GM10248 (cell line): ENCODE data around the gene HIVEP1.

Experiments
- CTCF ChIA-PET: fragments of 300-600 bp; sonication (Branson Sonifier 250); formaldehyde crosslinking; extraction: SDS; loops from one replicate; lab custom pipeline; 2021; ENCODE audit warnings: antibody characterized with exemption; lab: Yijun Ruan, JAX
- POLR2A ChIA-PET: fragments of 350-650 bp; sonication (Branson Sonifier 250); formaldehyde crosslinking; extraction: SDS; loops from one replicate; lab custom pipeline; 2020; ENCODE audit warnings: antibody characterized with exemption; lab: Yijun Ruan, JAX
- DNase-seq: peaks from one replicate; pipeline ENCODE4 v3.0.0; 2012; ENCODE audit errors: extremely low spot score
- TF ChIP-seq, protein P1 (sequence below): IDR thresholded peaks from 2 replicates; pipeline ENCODE4 v1.5.1; 2012; ENCODE audit warnings: mild to moderate bottlenecking, low read depth; ENCODE audit errors: extremely low read depth, missing control alignments, control extremely low read depth

The HIVEP1 gene

GRCh38 chr6:12012038-12012557, at the start of gene HIVEP1:
Gene HIVEP1, plus strand, starts transcription at chr6:12012312. Its CDS starts 3,317 bp downstream, at chr6:12015629.
- POLR2A ChIA-PET, result interaction anchor here (0.5 to 1.0 kb wide), 4 partner anchors 104 to 279 kb away, joined by 3 to 8 read pairs (median 4); no protein-coding TSS in a partner anchor
- CTCF ChIA-PET, result no interaction called here
- DNase-seq, result peak; percentile 24
- TF ChIP-seq, protein P1, sequence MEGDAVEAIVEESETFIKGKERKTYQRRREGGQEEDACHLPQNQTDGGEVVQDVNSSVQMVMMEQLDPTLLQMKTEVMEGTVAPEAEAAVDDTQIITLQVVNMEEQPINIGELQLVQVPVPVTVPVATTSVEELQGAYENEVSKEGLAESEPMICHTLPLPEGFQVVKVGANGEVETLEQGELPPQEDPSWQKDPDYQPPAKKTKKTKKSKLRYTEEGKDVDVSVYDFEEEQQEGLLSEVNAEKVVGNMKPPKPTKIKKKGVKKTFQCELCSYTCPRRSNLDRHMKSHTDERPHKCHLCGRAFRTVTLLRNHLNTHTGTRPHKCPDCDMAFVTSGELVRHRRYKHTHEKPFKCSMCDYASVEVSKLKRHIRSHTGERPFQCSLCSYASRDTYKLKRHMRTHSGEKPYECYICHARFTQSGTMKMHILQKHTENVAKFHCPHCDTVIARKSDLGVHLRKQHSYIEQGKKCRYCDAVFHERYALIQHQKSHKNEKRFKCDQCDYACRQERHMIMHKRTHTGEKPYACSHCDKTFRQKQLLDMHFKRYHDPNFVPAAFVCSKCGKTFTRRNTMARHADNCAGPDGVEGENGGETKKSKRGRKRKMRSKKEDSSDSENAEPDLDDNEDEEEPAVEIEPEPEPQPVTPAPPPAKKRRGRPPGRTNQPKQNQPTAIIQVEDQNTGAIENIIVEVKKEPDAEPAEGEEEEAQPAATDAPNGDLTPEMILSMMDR, result no peak

- DNase-seq, result no peak
- TF ChIP-seq, protein P1, result no peak
- ChIA-PET POLR2A (no interaction called here), CTCF (no interaction called here)
These were observed 48.2 kb upstream of the HIVEP1 start for GRCh38 chr6:11963756-11964500.

DNA sequence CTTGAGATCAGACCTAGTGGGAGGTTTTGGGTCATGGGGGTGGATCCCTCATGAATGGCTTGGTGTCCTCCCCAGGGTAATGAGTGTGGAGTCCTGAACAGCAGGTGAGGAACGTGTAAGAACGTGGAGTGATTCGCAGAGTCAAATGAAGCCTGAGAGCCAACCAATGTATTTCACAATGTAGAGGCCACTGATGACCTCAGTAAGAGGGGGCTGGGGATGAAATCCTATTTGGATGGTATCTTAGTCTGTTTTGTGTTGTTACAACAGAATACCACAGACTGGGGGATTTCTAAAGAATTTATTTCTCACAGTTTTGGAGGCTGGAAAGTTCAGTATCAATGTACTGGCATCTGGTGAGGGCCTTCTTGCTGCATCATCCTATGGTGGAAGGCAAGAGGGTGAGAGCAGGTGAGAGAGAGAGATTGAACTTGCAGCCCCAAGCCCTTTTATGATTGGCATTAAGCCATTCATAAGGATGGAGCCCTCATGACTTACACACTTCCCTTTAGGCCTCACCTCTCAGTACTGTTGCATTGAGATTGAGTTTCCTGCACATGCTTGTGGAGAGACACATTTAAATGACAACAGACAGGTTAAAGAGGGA, 47.3 kb upstream of the HIVEP1 start:
- POLR2A ChIA-PET, result no interaction called here
- TF ChIP-seq, protein P1, result no peak
- no peak for DNase-seq
- CTCF ChIA-PET, result interaction anchor here (0.9 kb wide), 1 partner anchor 188 kb away, joined by 3 read pairs; no protein-coding TSS in a partner anchor

DNA sequence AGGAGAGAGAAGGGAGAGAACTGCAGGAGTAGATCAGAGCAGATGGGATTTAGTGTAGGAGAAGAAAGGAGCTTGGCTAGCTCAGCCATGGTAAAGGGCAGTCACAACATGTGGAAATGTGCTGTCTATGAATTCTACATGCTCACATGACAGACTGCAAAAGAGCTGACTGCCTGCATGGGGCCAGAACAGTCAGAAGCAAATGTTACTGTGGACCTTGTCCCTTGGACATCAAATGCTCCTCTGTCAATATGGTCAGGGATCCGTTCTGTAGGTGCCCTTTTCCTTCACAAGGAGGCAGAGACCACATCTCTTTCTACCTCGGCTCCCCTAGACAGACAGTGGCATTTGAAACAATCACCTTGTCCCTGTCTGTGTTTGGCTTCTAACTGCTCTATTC, 46.6 kb upstream of the HIVEP1 start:
- POLR2A ChIA-PET, result no interaction called here

DNA sequence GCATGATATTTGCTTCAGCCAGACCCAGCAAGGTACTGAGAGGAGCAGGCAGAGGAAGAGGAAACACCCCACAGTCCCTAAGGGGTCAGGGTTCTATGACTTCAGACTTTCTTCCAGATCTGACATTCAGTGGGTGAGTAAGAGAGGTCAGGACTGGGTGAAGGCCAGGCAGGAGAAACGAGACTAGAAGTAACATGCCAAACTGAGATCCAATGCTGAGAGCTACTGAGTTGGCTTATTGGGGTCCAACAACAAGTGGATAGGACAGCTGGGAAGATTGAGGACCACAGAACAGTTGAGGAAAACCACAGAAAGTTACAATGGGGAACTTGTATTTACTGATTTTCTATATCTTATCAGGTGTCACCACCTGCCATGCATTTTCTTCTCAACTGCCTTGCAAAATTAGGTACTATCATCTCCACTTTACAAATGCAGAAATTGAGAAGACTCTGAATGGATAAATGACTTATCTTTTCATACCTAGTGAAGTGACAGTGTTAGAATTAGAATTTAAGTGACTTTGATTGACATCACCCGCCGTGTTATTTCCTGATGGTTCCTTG, 43.8 kb upstream of the HIVEP1 start:
- TF ChIP-seq, protein P1, result no peak
- peak; percentile 22 for DNase-seq
- ChIA-PET POLR2A (no interaction called here), CTCF (interaction anchor here (0.7 to 0.9 kb wide), 4 partner anchors 12 to 312 kb away, joined by 3 to 4 read pairs (median 4); no protein-coding TSS in a partner anchor)

More for the DNA sequence above, 46.6 kb upstream of the HIVEP1 start:
- no peak for DNase-seq
- TF ChIP-seq, protein P1, result no peak
- CTCF ChIA-PET, result interaction anchor here (0.7 to 1.5 kb wide), 6 partner anchors 8 to 389 kb away, joined by 3 to 6 read pairs (median 4); no protein-coding TSS in a partner anchor

DNA sequence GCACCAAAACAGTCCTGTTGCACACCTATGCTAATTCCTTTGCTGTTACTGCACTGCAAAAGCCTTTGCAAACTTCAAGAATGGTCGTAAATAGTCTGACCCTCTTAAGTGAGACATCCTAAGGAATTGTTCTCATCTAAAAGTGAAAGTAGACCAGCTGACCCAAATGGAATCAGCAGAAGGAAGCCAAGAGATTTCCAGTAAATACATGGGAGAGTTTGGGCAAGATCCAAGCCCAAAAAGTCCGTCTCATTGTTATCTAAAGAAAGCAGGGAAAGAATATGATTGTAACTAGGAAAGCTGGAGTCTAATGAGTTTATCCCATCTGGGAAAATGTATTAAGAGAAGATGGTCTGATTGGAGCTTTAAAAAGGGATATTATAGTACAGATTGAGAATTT, 43.0 kb upstream of the HIVEP1 start:
- ChIA-PET CTCF (interaction anchor here (0.8 kb wide), 1 partner anchor 22 kb away, joined by 4 read pairs; no protein-coding TSS in a partner anchor), POLR2A (no interaction called here)
- TF ChIP-seq, protein P1, result no peak
- no peak for DNase-seq
